DOHH2 (cell line): ENCODE measurements around the gene KIF26A.

Source experiments
- EZH2phosphoT487 ChIP-seq: fragments of 200-600 bp; sonication (generic); IDR thresholded peaks from 2 replicates; pipeline ENCODE4 v1.6.1; 2017; ENCODE audit warnings: borderline replicate concordance, mild to moderate bottlenecking, antibody characterized with exemption, low read length, moderate library complexity, mixed read lengths
- TF ChIP-seq, protein P1 (sequence below): fragments of 200-600 bp; sonication (generic); IDR thresholded peaks from one replicate; pipeline ENCODE4 v1.5.1; 2014; ENCODE audit warnings: antibody characterized with exemption, mild to moderate bottlenecking, low read depth, low read length; ENCODE audit not compliant: poor library complexity, severe bottlenecking

DNA sequence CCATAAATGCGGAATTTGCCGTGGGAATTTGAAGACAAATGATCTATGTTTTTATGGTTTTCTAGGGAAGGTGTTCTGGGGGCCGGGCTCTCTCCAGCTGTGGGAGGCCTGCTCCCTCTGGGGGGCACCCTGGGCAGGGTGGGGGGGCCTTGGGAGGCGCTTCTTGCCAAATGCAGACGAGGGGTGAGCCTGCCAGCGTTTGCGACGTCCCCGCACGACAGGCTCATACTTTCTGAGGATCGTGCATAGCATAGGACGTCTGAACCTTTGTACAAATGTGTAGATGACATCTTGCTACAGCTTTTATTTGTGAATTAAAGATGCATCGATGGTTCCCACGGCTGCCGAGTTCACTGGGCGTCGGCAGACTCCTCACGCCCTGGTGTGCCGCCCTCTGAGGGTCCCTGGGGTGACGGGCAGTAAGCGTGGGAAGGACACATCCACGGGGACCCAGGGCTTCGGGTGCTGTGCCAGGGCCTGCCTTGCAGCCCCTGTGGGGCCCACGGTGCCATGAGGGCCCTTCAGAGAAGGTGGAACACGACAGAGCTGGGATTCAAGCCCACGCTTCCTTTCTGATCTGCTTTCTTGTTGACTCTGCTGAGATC, 42.3 kb downstream of the KIF26A start:
- TF ChIP-seq, protein P1, sequence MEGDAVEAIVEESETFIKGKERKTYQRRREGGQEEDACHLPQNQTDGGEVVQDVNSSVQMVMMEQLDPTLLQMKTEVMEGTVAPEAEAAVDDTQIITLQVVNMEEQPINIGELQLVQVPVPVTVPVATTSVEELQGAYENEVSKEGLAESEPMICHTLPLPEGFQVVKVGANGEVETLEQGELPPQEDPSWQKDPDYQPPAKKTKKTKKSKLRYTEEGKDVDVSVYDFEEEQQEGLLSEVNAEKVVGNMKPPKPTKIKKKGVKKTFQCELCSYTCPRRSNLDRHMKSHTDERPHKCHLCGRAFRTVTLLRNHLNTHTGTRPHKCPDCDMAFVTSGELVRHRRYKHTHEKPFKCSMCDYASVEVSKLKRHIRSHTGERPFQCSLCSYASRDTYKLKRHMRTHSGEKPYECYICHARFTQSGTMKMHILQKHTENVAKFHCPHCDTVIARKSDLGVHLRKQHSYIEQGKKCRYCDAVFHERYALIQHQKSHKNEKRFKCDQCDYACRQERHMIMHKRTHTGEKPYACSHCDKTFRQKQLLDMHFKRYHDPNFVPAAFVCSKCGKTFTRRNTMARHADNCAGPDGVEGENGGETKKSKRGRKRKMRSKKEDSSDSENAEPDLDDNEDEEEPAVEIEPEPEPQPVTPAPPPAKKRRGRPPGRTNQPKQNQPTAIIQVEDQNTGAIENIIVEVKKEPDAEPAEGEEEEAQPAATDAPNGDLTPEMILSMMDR = no peak
- TF ChIP-seq EZH2phosphoT487 = no peak
